Panc1 (cell line): Measurements from ENCODE around the gene CCDC57. TPM values are rescaled to one million over a fixed set of nuclear protein-coding genes. Genes with fewer than 3 reads are reported as not detected.

Experiments used
- ATAC-seq: fragments of 200-7000 bp; cut with Tn5 transposase; 2 replicates; pipeline ENCODE4 v1.9.1; 2020; ENCODE audit warnings: mild to moderate bottlenecking, moderate library complexity
- BruUV-seq: library from RNA; stranded (reverse); fragments of 400-500 nt; replicated peaks from 2 replicates; lab custom pipeline; 2021; lab: Mats Ljungman, UMichigan
- CTCF ChIA-PET: fragments of 300-600 bp; sonication (Branson Sonifier 250); formaldehyde crosslinking; loops from one replicate; lab custom pipeline; 2022; ENCODE audit warnings: antibody characterized with exemption; lab: Charles Lee
- POLR2A ChIA-PET: fragments of 300-600 bp; sonication (Branson Sonifier 250); formaldehyde crosslinking; loops from one replicate; lab custom pipeline; 2022; ENCODE audit warnings: antibody characterized with exemption; lab: Charles Lee
- DNase-seq: peaks from one replicate; pipeline ENCODE4 v3.0.0-alpha.2; 2010; ENCODE audit warnings: low read depth, low spot score
- H3K27ac ChIP-seq: 2 replicates; pipeline ENCODE4 v1.5.1; 2011; ENCODE audit warnings: mild to moderate bottlenecking, low read length, inconsistent platforms
- H3K27me3 ChIP-seq: fragments of 200-500 bp; sonication (Bioruptor generic); 2 replicates; pipeline ENCODE4 v1.6.0; 2014; ENCODE audit warnings: low read length, inconsistent platforms; ENCODE audit not compliant: control insufficient read depth, insufficient read depth
- H3K36me3 ChIP-seq: fragments of 200-500 bp; sonication (Bioruptor generic); 2 replicates; pipeline ENCODE4 v1.5.1; 2014; ENCODE audit warnings: inconsistent platforms, mild to moderate bottlenecking, low read length, moderate library complexity; ENCODE audit not compliant: control insufficient read depth, insufficient read depth
- H3K4me1 ChIP-seq: 2 replicates; pipeline ENCODE4 v1.5.1; 2011; ENCODE audit warnings: inconsistent platforms, mild to moderate bottlenecking, low read length, moderate library complexity; ENCODE audit not compliant: control insufficient read depth, insufficient read depth
- H3K4me3 ChIP-seq, 2 experiments: 2 replicates each; pipeline ENCODE4 v1.5.1; 2011 to 2012; ENCODE audit warnings: low read depth in 2 of 2, low read length in 2 of 2, mild to moderate bottlenecking in 2 of 2, inconsistent platforms in 1 of 2, moderate library complexity in 1 of 2
- H3K9me3 ChIP-seq: fragments of 200-500 bp; sonication (Bioruptor generic); 2 replicates; pipeline ENCODE4 v1.5.1; 2014; ENCODE audit warnings: low read depth, mild to moderate bottlenecking, inconsistent platforms, low read length, moderate library complexity; ENCODE audit not compliant: control insufficient read depth, insufficient read depth
- CTCF ChIP-seq: fragments of 450-650 bp; IDR thresholded peaks from 2 replicates; pipeline ENCODE4 v1.5.1; 2017; ENCODE audit warnings: mild to moderate bottlenecking
- POLR2AphosphoS5 ChIP-seq: IDR thresholded peaks from 2 replicates; pipeline ENCODE4 v1.6.1; 2012; ENCODE audit warnings: mild to moderate bottlenecking, low read depth, low read length, moderate library complexity
- REST ChIP-seq, 2 experiments: IDR thresholded peaks; 2 replicates each; pipeline ENCODE4 v1.6.1; 2011 to 2012; ENCODE audit warnings: low read depth in 2 of 2, control low read depth in 1 of 2, low read length in 1 of 2, mild to moderate bottlenecking in 1 of 2, moderate library complexity in 1 of 2; ENCODE audit not compliant: insufficient read depth in 1 of 2
- SIN3A ChIP-seq: IDR thresholded peaks from 2 replicates; pipeline ENCODE4 v1.6.1; 2012; ENCODE audit warnings: low read depth, mild to moderate bottlenecking, low read length, moderate library complexity, borderline replicate concordance; ENCODE audit not compliant: insufficient read depth
- TCF7L2 ChIP-seq: IDR thresholded peaks from 2 replicates; pipeline ENCODE4 v1.6.1; 2011; ENCODE audit warnings: mild to moderate bottlenecking, low read depth, low read length, inconsistent platforms
- in situ Hi-C: cut with HindIII; loops from 2 replicates; pipeline ENCODE4 v1.10.0; 2016; ENCODE audit warnings: low sequenced_read_pairs, low pct_unique_long_range_greater_than_20kb
- intact Hi-C: fragments of 100-400 bp; cut with micrococcal nuclease; formaldehyde crosslinking; loops from one replicate; pipeline ENCODE4 v1.10.0; 2022; ENCODE audit not compliant: unreplicated experiment
- total RNA-seq: library from RNA; stranded (reverse); gene quantifications from one replicate; pipeline ENCODE4 v1.2.1, GENCODE V29; 2021; ENCODE audit not compliant: unreplicated experiment

CCDC57 gene
- total RNA-seq, 1 experiment from 2014 or later, result 63.6 TPM

- Histone ChIP-seq H3K9me3 (no peaks in the 10 kb centered on the region), H3K27me3 (no peaks in the 10 kb centered on the region), H3K4me1 (no peaks in the 10 kb centered on the region), H3K36me3 (no peaks in the 10 kb centered on the region), H3K4me3 (no peak overlapping the region), H3K27ac (no peak overlapping the region)
- intact Hi-C loops, result no loop called here
- CTCF ChIA-PET, result no interaction called here
- in situ Hi-C loops, result no loop called here
- POLR2A ChIA-PET, result no interaction called here
- BruUV-seq, result no TSS peak
- no peak for ATAC-seq
- TF ChIP-seq SIN3A, result no peak
- no peak for TF ChIP-seq TCF7L2
- TF ChIP-seq CTCF, result no peak
- no peak for TF ChIP-seq POLR2AphosphoS5
- TF ChIP-seq REST (IDR thresholded peaks at IDR 0.05; ENCODE audit: insufficient read depth in 1 of 2, low read depth in 2 of 2, low read length in 1 of 2), result no peak
- DNase-seq, result no peak
These were observed 85.4 kb downstream of the CCDC57 start for GRCh38 chr17:82127315-82127595.

- CTCF ChIA-PET, result no interaction called here
- TF ChIP-seq CTCF, result no peak
- no peak for TF ChIP-seq REST (IDR thresholded peaks at IDR 0.05; ENCODE audit: insufficient read depth in 1 of 2, low read depth in 2 of 2, low read length in 1 of 2)
- TF ChIP-seq TCF7L2, result no peak
- no peak for TF ChIP-seq POLR2AphosphoS5
- TF ChIP-seq SIN3A, result no peak
- ATAC-seq, result 0 out of 2 replicates have a peak, but pooled peaks have one; percentile 10
- Histone ChIP-seq H3K9me3 (no peaks in the 10 kb centered on the region), H3K4me3 (no peak overlapping the region), H3K27ac (no peak overlapping the region), H3K4me1 (no peaks in the 10 kb centered on the region), H3K36me3 (no peaks in the 10 kb centered on the region), H3K27me3 (no peaks in the 10 kb centered on the region)
- intact Hi-C loops (no loop called here), in situ Hi-C loops (no loop called here)
- DNase-seq, result no peak
- BruUV-seq, result no TSS peak
- POLR2A ChIA-PET, result interaction anchor here (0.7 kb wide), 1 partner anchor 62 kb away, joined by 3 read pairs; no protein-coding TSS in a partner anchor
These were observed 85.9 kb downstream of the CCDC57 start for GRCh38 chr17:82126556-82127314.
